Measurements from ENCODE around the gene RAB43.

Gene RAB43

DNA sequence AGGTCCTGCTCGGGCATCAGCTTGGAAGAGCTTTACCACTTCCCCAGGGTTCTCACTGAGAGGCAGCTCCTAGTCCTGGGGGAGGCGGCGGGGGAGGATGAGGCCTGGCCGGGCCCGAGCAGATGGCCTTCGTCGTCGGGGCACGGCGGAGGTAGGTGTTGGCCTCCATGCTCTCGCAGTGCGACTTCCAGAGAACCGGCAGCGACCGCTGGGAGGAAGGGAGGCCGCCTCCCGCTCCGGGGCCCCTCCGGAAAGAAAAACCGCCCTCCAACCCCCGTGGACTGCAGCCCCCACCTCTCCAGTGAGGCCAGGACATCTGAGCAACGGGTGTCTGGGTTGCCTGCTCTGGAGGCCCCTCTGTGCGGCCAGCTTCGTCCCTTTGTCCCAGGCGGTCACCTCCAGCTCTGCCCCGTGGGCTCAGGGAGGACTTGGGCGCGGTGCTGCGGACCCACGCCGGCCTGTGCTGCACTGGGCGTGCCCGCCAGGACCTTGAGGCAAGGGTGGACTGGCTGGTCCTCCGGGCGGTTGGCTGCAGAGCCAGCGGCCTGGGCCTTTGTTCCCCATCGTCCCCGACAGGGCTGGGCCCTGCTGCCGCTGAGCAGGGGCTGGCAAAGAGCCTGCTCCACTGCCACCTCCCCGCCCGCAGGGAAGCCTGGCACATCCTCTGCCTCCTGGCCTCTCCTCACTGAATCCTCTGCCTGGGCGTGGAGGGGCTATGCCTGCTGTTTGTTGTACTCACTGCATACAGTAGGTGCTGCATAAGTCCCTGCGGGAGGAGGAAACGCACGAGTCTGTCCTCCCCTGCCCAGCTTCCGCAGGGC is 74.7 kb downstream of the RAB43 start:
- peaks cover 23% of the 10 kb centered on the region for H3K27me3 Mint-ChIP-seq
- H3K9me3 Mint-ChIP-seq, result no peaks in the 10 kb centered on the region
- H3K4me1 Mint-ChIP-seq, result no peaks in the 10 kb centered on the region
- H3K27ac Mint-ChIP-seq (ENCODE audit: low read depth), result no peak overlapping the region
- ATAC-seq (replicated peaks; ENCODE audit: extremely low read depth, poor library complexity, severe bottlenecking), result no peak
- H3K4me3 Mint-ChIP-seq, result no peak overlapping the region
- no peaks in the 10 kb centered on the region for H3K36me3 Mint-ChIP-seq (ENCODE audit: insufficient read depth)
- DNase-seq (ENCODE audit: low spot score in 2 of 2), result no peak

DNA sequence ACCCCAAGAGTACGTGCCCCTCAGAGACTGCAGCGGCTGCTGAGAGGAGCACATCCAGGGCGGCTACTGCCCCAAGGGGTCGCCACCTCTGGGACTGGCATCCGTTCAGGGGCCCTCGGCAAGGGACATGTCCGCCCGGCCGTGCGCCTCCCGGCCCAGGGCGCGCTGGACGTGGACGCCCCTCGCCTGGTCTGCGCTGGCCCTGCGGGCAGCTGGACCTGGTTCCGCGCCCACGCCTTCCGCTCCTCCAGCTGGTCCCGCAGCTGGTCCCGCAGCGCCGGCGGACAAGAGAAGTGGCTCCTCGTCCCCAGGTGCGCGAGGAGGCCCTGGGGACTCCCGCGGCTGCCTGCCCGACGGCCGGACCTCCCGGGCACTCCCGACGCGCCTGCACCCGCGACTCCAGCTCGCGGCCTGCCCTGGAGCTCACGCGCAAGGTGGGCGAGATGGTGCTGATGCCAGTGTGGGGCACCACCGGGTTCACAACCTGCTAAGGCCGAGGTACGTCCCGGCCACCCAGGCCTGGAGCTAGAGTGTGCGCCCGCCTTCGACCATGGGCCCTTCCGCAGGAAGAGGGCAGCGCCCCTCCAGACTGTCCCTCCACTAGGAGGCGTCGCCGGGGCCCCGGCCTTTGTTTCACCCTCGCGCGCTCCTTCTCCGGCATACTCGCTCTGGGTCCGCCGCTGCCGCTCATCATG is 75.4 kb downstream of the RAB43 start:
- ATAC-seq (replicated peaks; ENCODE audit: extremely low read depth, poor library complexity, severe bottlenecking), result no peak

DNA sequence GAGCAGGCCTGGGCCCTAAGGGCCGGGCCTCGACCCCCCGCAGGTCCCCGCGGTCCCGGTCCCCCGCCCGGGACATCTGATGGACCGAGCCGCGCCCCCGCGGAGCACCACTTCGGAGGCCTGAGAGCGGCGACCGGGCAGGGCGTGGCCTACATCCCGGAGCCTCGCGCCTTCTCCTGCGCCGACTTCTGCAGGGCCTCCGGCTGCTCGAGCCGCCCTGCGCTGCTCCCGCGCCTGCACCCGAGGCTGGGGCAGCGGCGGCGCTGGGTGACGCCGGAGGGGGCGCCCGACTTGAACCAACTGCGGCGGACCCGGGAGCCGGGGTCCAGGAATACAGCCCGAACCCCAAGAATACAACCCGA is 75.9 kb downstream of the RAB43 start:
- DNase-seq (ENCODE audit: low spot score in 2 of 2) (no peak), ATAC-seq (replicated peaks; ENCODE audit: extremely low read depth, poor library complexity, severe bottlenecking) (peak; percentile 52)
- Mint-ChIP-seq H3K4me3 (peak overlapping the region; percentile 28), H3K9me3 (no peaks in the 10 kb centered on the region), H3K4me1 (no peaks in the 10 kb centered on the region), H3K36me3 (ENCODE audit: insufficient read depth) (no peaks in the 10 kb centered on the region), H3K27ac (ENCODE audit: low read depth) (no peak overlapping the region), H3K27me3 (peaks cover 32% of the 10 kb centered on the region)

More for the DNA sequence above, 75.4 kb downstream of the RAB43 start:
- DNase-seq (ENCODE audit: low spot score in 2 of 2), result no peak
- peak overlapping the region; percentile 28 for H3K4me3 Mint-ChIP-seq
- H3K9me3 Mint-ChIP-seq, result no peaks in the 10 kb centered on the region
- H3K27ac Mint-ChIP-seq (ENCODE audit: low read depth), result no peak overlapping the region
- no peaks in the 10 kb centered on the region for H3K4me1 Mint-ChIP-seq
- H3K27me3 Mint-ChIP-seq, result peaks cover 31% of the 10 kb centered on the region
- H3K36me3 Mint-ChIP-seq (ENCODE audit: insufficient read depth), result no peaks in the 10 kb centered on the region

DNA sequence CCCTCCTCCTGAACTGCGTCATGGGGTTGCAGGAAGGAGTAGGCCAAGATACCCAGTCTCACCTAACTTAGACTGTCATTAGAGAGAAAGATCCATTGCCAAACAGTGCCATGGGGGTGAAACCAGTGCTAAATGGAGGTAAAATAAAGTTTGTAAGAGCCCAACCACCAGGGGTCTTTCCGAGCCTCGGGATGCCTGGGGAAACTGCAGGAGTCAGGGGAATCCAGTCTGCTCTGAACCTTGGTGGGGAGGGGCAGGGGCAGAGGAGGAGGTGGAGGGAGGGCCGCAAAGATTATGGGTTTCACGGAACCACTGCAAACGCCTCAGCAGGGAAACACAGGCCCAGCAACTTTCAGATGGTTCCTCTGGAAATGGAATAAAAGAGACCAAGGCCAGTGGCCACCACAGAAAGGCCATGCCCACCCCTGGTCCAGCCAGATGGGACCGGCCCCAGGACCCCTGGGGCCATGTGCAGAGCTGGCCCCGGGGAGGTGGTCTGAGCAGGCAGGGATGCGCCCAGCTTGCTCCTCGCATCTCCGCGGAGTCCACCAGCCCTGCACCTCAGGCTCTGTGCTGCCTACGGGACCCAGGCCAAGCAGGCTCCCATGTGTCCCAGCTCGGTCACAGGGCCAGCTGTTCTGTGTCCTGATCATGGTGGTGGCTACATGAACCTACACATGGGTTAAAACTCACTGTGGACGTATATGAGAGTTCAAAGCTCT is 80.9 kb downstream of the RAB43 start:
- Mint-ChIP-seq H3K4me3 (no peak overlapping the region), H3K36me3 (ENCODE audit: insufficient read depth) (peaks cover 1% of the 10 kb centered on the region), H3K9me3 (no peaks in the 10 kb centered on the region), H3K27ac (ENCODE audit: low read depth) (no peak overlapping the region), H3K4me1 (no peaks in the 10 kb centered on the region), H3K27me3 (peaks cover 49% of the 10 kb centered on the region)
- ATAC-seq (replicated peaks; ENCODE audit: extremely low read depth, poor library complexity, severe bottlenecking), result no peak
- DNase-seq (ENCODE audit: low spot score in 2 of 2), result no peak

DNA sequence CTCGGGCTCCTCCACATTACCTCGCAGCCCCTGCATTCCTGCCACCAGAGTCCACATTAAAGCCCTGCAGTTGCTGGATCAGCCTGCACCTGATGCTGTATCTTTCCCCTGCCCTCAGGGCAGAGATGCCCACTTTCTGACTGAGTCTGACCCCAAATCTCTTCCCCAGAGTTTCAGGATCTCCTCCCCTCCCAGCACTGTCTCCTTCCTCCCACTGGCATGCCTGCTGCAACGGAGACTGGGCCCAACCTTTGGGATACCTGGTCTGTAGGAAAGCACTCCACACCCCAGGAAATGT is 81.6 kb downstream of the RAB43 start:
- no peak overlapping the region for H3K4me3 Mint-ChIP-seq

DNA sequence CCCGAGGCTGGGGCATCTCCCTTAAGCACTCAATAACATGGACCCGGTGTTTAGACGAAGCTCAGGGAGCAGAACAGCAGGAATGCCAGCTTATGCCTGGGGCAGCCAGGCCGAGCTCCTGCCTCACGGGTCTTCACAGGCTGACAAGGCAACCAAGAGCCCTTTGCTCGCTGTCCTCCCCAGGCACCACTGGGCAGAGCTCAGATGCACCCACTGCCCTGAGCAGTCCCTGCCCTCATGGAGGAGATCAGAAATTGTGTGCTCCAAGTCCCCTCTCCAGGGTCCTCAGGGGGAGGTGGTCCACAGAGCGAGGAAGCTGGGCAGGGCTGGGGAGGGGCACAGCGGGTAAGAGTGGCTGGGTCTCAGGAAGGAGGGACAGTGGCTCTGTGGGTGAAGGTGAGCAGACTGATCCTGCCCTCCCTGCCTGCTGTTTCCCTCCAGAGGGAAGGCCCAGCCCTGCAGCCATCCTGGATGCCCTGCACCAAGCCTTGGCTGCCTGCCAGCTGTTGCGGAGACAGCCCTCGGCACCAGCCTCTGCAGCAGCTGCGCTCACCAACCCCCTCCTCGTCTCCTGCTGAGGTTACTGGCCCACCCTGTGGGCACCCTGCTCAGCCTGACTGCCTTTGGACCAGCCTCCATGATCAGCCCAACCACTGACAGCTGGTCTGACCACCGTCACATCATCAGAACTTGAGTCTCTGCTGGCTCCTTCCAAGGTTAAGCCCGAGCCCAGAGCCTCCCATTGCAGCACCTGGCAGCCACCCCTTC is 82.1 kb downstream of the RAB43 start:
- Mint-ChIP-seq H3K27me3 (peaks cover 49% of the 10 kb centered on the region), H3K9me3 (no peaks in the 10 kb centered on the region), H3K27ac (ENCODE audit: low read depth) (no peak overlapping the region), H3K4me3 (no peak overlapping the region), H3K4me1 (no peaks in the 10 kb centered on the region), H3K36me3 (ENCODE audit: insufficient read depth) (peaks cover 1% of the 10 kb centered on the region)
- DNase-seq (ENCODE audit: low spot score in 2 of 2) (no peak), ATAC-seq (replicated peaks; ENCODE audit: extremely low read depth, poor library complexity, severe bottlenecking) (no peak)

More for the DNA sequence above, 81.6 kb downstream of the RAB43 start:
- no peaks in the 10 kb centered on the region for H3K9me3 Mint-ChIP-seq
- H3K27ac Mint-ChIP-seq (ENCODE audit: low read depth), result no peak overlapping the region
- H3K27me3 Mint-ChIP-seq, result peaks cover 49% of the 10 kb centered on the region
- no peaks in the 10 kb centered on the region for H3K4me1 Mint-ChIP-seq
- DNase-seq (ENCODE audit: low spot score in 2 of 2) (no peak), ATAC-seq (replicated peaks; ENCODE audit: extremely low read depth, poor library complexity, severe bottlenecking) (no peak)
- peaks cover 1% of the 10 kb centered on the region for H3K36me3 Mint-ChIP-seq (ENCODE audit: insufficient read depth)

DNA sequence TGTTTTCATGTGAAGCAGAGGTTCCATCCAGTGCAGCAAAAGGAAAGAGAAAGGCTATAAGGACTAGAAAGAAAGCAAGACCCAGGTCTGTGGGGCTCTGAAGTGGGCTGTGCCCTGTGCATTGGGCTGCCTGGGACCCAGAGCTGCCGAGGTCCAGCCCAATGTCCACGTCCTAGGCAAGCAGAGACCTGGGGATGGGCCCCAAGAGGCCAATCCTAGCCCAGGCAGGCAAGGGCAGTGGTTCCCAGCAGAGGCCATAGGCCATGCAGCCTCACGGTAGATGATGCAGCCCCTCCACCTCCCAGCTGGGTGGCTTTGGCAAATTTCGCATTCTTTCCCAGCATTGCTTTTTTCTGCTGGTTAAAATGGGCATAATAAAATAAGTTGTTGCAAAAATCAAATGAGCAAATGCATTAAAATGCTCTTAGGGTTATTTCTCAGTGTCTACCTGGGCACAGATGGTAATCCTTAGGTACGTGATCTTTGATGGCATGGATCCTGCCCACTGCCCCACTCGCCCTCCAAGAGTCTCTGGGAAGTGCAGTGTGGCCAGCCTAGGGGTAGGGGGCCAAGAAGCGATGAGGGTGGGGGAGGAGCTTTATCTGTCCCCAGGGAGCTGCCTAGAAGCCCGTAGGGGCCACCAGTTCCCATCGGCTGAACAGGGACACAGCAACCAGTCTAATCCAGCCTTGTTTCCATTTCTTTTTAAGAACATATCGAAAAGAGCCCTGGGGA is 83.3 kb downstream of the RAB43 start:
- Mint-ChIP-seq H3K4me1 (no peaks in the 10 kb centered on the region), H3K27me3 (peaks cover 39% of the 10 kb centered on the region), H3K27ac (ENCODE audit: low read depth) (no peak overlapping the region), H3K4me3 (no peak overlapping the region), H3K9me3 (no peaks in the 10 kb centered on the region), H3K36me3 (ENCODE audit: insufficient read depth) (peaks cover 1% of the 10 kb centered on the region)
- DNase-seq (ENCODE audit: low spot score in 2 of 2) (no peak), ATAC-seq (replicated peaks; ENCODE audit: extremely low read depth, poor library complexity, severe bottlenecking) (no peak)

Measured in central memory CD8-positive, alpha-beta T cell (primary cell).